Spleen (tissue), 11 donors: ENCODE measurements around the gene LCE3B. TPM values are rescaled to one million over a fixed set of nuclear protein-coding genes. Genes with fewer than 3 reads are reported as not detected.

Experiments
- DNase-seq: peaks from one replicate; pipeline ENCODE4 v3.0.0-alpha.2; 2020
- H3K27ac ChIP-seq, 8 donors: fragments of 200-600 bp; sonication (generic) in 7 of 8; 1 replicate in 4 of 8; 2 replicates in 4 of 8; pipeline versions ENCODE4 v1.5.0 to v1.8.0; 2016 to 2021; ENCODE audit warnings: inconsistent platforms in 4 of 8, mild to moderate bottlenecking in 4 of 8, moderate library complexity in 1 of 8
- H3K27me3 ChIP-seq, 7 donors: fragments of 200-600 bp; sonication (generic) in 6 of 7; replicated peaks in 1 of 7; 1 replicate in 4 of 7; 2 replicates in 3 of 7; pipeline versions ENCODE4 v1.5.0 to v1.8.0; 2016 to 2021; ENCODE audit warnings: inconsistent platforms in 3 of 7, mild to moderate bottlenecking in 1 of 7
- H3K36me3 ChIP-seq, 6 donors: fragments of 200-600 bp; sonication (generic) in 5 of 6; 1 replicate in 4 of 6; 2 replicates in 2 of 6; pipeline versions ENCODE4 v1.5.0 to v1.8.0; 2016 to 2021; ENCODE audit warnings: inconsistent platforms in 2 of 6
- H3K4me1 ChIP-seq, 6 donors: fragments of 200-600 bp; sonication (generic) in 5 of 6; 1 replicate in 3 of 6; 2 replicates in 3 of 6; pipeline versions ENCODE4 v1.5.0 to v1.8.0; 2016 to 2021; ENCODE audit warnings: inconsistent platforms in 3 of 6
- H3K4me3 ChIP-seq, 8 donors: fragments of 200-600 bp; sonication (generic) in 7 of 8; 1 replicate in 4 of 8; 2 replicates in 4 of 8; pipeline versions ENCODE4 v1.5.0 to v1.8.0; 2016 to 2021; ENCODE audit warnings: inconsistent platforms in 4 of 8, mild to moderate bottlenecking in 4 of 8, moderate library complexity in 2 of 8
- H3K9me3 ChIP-seq, 8 donors: fragments of 200-600 bp; sonication (generic) in 7 of 8; 1 replicate in 4 of 8; 2 replicates in 4 of 8; pipeline versions ENCODE4 v1.5.0 to v1.8.0; 2016 to 2021; ENCODE audit warnings: inconsistent platforms in 4 of 8
- POLR2A ChIP-seq, 3 donors: fragments of 450-650 bp; IDR thresholded peaks; one replicate each; pipeline ENCODE4 v1.5.1; 2017; ENCODE audit warnings: antibody characterized with exemption in 3 of 3, mild to moderate bottlenecking in 1 of 3
- POLR2AphosphoS5 ChIP-seq, 3 donors: sonication (generic); formaldehyde crosslinking; IDR thresholded peaks; one replicate each; pipeline ENCODE4 v1.5.1; 2017; ENCODE audit warnings: antibody characterized with exemption in 3 of 3
- WGBS, 5 donors: extraction: QIAGEN DNeasy Blood & Tissue Kit in 3 of 5; methylation state at CpG; one replicate each; pipeline versions ENCODE4 v1.1.5 to v1.1.7; 2013 to 2018; 5-methylcytosine and 5-hydroxymethylcytosine counted together
- intact Hi-C: fragments of 100-400 bp; cut with DNase I; formaldehyde crosslinking; loops from one replicate; pipeline ENCODE4 v1.15.0; 2023; ENCODE audit warnings: low total_unique reads
- polyA plus RNA-seq, 3 donors: library from polyadenylated mRNA; stranded (reverse); fragments of 200-250 nt; gene quantifications; one replicate each; pipeline ENCODE4 v1.2.1, GENCODE V29; 2013
- total RNA-seq, 7 donors: library from RNA; depleted of rRNA in 3 of 7; stranded (reverse); fragments of >200 nt in 3 of 7; fragmentation: NEBNext Ultra II Directional in 4 of 7; extraction: Animal tissue kit (Norgen Biotek cat#: 25700) in 4 of 7; gene quantifications; one replicate each; pipeline versions ENCODE4 v1.1.0 to v1.2.1, GENCODE V29; 2016 to 2021
- TF ChIP-seq, protein P1 (sequence below), 11 experiments: fragments of 200-600 bp in 7 of 11; fragments of 450-650 bp in 4 of 11; sonication (generic) in 4 of 11; IDR thresholded peaks in 8 of 11; conservative IDR thresholded peaks in 3 of 11; 1 replicate in 7 of 11; 2 replicates in 4 of 11; pipeline versions ENCODE4 v1.4.0 to v1.8.0; 2016 to 2021; ENCODE audit warnings: antibody characterized with exemption in 11 of 11, inconsistent platforms in 4 of 11, mild to moderate bottlenecking in 1 of 11
- donor health status: healthy with polysubstance abuse.
- donor health status: DM: no; HTN: no; CAD: no; lungs with moderate emphysema.
- donor health status: DM: no; HTN: no; CAD: no.
- donor health status: Bipolar disorder and iron deficiency.
- donor health status: healthy.
- donor health status: DM: no; HTN: no; CAD: no.
- donor health status: DM: yes; HTN: yes; CAD: no.

The LCE3B gene
- total and polyA plus RNA-seq, 10 donors = not detected

DNA sequence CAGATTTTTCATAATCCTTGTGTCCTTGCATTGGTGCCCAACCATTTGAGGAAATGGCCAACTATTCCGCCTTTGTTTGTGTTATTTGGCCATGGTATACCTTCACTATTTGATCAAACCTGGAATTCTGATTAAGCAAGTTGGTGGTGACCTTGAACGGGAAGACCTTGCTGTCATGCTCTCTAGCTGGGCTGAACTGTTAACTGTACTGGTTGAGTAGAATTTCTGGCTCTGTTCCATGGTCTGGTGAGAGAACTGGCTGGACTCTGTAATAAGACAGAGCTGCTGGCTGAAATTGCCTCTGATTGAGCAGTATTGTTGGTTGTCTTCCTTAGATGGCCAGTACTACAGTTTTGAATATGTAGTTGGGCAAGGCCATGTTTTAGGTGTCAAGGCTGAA, 16.6 kb upstream of the LCE3B start:
- H3K4me3 ChIP-seq = no peak overlapping the region
- WGBS, 5 donors = 80 to 88% (median 81%) methylated on average over 1 to 2 of the region's 2 CpGs; no CpG with 5 or more reads in 2 of the 5 donors
- no peaks in the 10 kb centered on the region for H3K4me1 ChIP-seq
- intact Hi-C loops = no loop called here
- TF ChIP-seq, protein P1, sequence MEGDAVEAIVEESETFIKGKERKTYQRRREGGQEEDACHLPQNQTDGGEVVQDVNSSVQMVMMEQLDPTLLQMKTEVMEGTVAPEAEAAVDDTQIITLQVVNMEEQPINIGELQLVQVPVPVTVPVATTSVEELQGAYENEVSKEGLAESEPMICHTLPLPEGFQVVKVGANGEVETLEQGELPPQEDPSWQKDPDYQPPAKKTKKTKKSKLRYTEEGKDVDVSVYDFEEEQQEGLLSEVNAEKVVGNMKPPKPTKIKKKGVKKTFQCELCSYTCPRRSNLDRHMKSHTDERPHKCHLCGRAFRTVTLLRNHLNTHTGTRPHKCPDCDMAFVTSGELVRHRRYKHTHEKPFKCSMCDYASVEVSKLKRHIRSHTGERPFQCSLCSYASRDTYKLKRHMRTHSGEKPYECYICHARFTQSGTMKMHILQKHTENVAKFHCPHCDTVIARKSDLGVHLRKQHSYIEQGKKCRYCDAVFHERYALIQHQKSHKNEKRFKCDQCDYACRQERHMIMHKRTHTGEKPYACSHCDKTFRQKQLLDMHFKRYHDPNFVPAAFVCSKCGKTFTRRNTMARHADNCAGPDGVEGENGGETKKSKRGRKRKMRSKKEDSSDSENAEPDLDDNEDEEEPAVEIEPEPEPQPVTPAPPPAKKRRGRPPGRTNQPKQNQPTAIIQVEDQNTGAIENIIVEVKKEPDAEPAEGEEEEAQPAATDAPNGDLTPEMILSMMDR (IDR thresholded peaks at IDR 0.05 in 8 of 11, conservative IDR thresholded peaks at IDR 0.05 in 3 of 11) = no peak
- TF ChIP-seq POLR2AphosphoS5 (IDR thresholded peaks at IDR 0.05) (no peak), POLR2A (IDR thresholded peaks at IDR 0.05) (no peak)
- no peaks in the 10 kb centered on the region for H3K27me3 ChIP-seq
- H3K27ac ChIP-seq = no peak overlapping the region
- H3K36me3 ChIP-seq = no peaks in the 10 kb centered on the region
- no peak for DNase-seq
- peaks cover 0 to 17% (median 3%) of the 10 kb centered on the region in 8 donors for H3K9me3 ChIP-seq

- no peak for DNase-seq
These were observed 13.7 kb upstream of the LCE3B start, which contains the start of gene LCE3C for GRCh38 chr1:152599934-152600333. Gene LCE3C, plus strand, starts transcription at chr1:152600234. Its CDS starts 498 bp downstream, at chr1:152600732.

GRCh38 chr1:152621993-152622392, 8.4 kb downstream of the LCE3B start:
- Histone ChIP-seq H3K4me3 (no peak overlapping the region), H3K27ac (no peak overlapping the region), H3K27me3 (peaks cover 0 to 35% (median 0%) of the 10 kb centered on the region in 7 donors), H3K4me1 (no peaks in the 10 kb centered on the region), H3K9me3 (peaks cover 0 to 36% (median 28%) of the 10 kb centered on the region in 8 donors), H3K36me3 (no peaks in the 10 kb centered on the region)
- 42 to 77% (median 68%) methylated on average over 3 of the region's 3 CpGs for WGBS, 5 donors
- TF ChIP-seq, protein P1 (IDR thresholded peaks at IDR 0.05 in 8 of 11, conservative IDR thresholded peaks at IDR 0.05 in 3 of 11) = no peak
- TF ChIP-seq POLR2A (IDR thresholded peaks at IDR 0.05) = no peak
- TF ChIP-seq POLR2AphosphoS5 (IDR thresholded peaks at IDR 0.05) = no peak
- no peak for DNase-seq
- intact Hi-C loops = loop anchor here (5.0 kb wide), 1 partner anchor 50 kb away; no protein-coding TSS in a partner anchor

More at GRCh38 chr1:152599934-152600333, 13.7 kb upstream of the LCE3B start, which contains the start of gene LCE3C:
- no peaks in the 10 kb centered on the region for H3K36me3 ChIP-seq
- H3K4me1 ChIP-seq = no peaks in the 10 kb centered on the region
- H3K9me3 ChIP-seq = peaks cover 0 to 17% (median 3%) of the 10 kb centered on the region in 8 donors
- H3K4me3 ChIP-seq = no peak within 1 kb of the TSS
- no peaks in the 10 kb centered on the region for H3K27me3 ChIP-seq
- TF ChIP-seq POLR2AphosphoS5 (IDR thresholded peaks at IDR 0.05) = no peak
- intact Hi-C loops = no loop called here
- H3K27ac ChIP-seq = no peak within 1 kb of the TSS
- 75 to 78% (median 78%) methylated on average over 3 to 4 of the region's 4 CpGs; no CpG with 5 or more reads in 2 of the 5 donors for WGBS, 5 donors

DNA sequence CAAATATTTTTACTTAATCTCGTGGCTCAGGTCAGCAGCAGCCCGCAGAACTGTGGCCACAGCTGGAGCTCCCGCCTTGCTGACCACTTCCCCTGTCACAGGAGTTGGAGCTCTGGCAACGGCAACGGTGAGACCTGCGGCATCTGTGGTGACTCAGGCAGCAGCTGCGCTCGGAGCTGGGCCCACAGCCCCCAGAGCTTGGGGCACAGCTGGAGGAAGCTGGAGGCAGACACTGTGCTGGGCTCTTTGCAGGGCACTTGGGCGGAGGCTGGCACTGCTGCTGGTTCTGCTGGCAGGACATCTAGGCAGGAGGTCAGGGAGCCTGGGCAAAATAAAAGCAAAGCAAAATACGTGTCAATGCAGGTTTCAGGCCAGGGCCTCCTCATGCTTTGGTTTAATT, 9.2 kb downstream of the LCE3B start, which contains the start of gene LCE3A:
TSS of gene LCE3A (minus strand) at position 301 of the 400 bp plus-strand sequence. CDS start at position 301, 0 bp downstream.
- DNase-seq = no peak
- no peak within 1 kb of the TSS for H3K27ac ChIP-seq
- H3K27me3 ChIP-seq = peaks cover 0 to 35% (median 0%) of the 10 kb centered on the region in 7 donors
- 24 to 39% (median 33%) methylated on average over 2 to 10 of the region's 10 CpGs for whole genome bisulfite sequencing, 5 donors
- H3K4me1 ChIP-seq = no peaks in the 10 kb centered on the region
- no peaks in the 10 kb centered on the region for H3K36me3 ChIP-seq
- intact Hi-C loops = loop anchor here (5.0 kb wide), 1 partner anchor 51 kb away; no protein-coding TSS in a partner anchor
- TF ChIP-seq POLR2A (IDR thresholded peaks at IDR 0.05) (no peak), POLR2AphosphoS5 (IDR thresholded peaks at IDR 0.05) (no peak)
- TF ChIP-seq, protein P1 (IDR thresholded peaks at IDR 0.05 in 8 of 11, conservative IDR thresholded peaks at IDR 0.05 in 3 of 11) = no peak
- no peak within 1 kb of the TSS for H3K4me3 ChIP-seq
- H3K9me3 ChIP-seq = peaks cover 0 to 29% (median 21%) of the 10 kb centered on the region in 8 donors
